Adipocyte (in vitro differentiated cells): ENCODE results near the gene PSMD13.
"Not testable (repeated sequence)": the region's sequence is repeated elsewhere in the genome, so short reads cannot be mapped to it uniquely, and the experiment has no call there.

ENCODE experiments used
- DNase-seq: peaks from one replicate; pipeline ENCODE4 v3.0.0-alpha.2; 2015; ENCODE audit warnings: low read depth
- H3K27me3 ChIP-seq: replicated peaks from 2 replicates; pipeline ENCODE4 v1.7.0; 2013; ENCODE audit warnings: mild to moderate bottlenecking, low read length, moderate library complexity; ENCODE audit not compliant: control insufficient read depth, insufficient read depth
- H3K36me3 ChIP-seq: 2 replicates; pipeline ENCODE4 v1.7.0; 2013; ENCODE audit warnings: low read length, mild to moderate bottlenecking, moderate library complexity; ENCODE audit not compliant: control insufficient read depth, insufficient read depth, severe bottlenecking
- H3K4me1 ChIP-seq: 2 replicates; pipeline ENCODE4 v1.7.0; 2013; ENCODE audit warnings: mild to moderate bottlenecking, low read length, moderate library complexity; ENCODE audit not compliant: control insufficient read depth, insufficient read depth
- H3K4me3 ChIP-seq: 2 replicates; pipeline ENCODE4 v1.7.0; 2013; ENCODE audit warnings: mild to moderate bottlenecking, low read length, moderate library complexity
- H3K9ac ChIP-seq: 2 replicates; pipeline ENCODE4 v1.7.0; 2013; ENCODE audit warnings: mild to moderate bottlenecking, low read length, moderate library complexity
- H3K9me3 ChIP-seq: 2 replicates; pipeline ENCODE4 v1.7.0; 2013; ENCODE audit warnings: mild to moderate bottlenecking, low read length, moderate library complexity; ENCODE audit not compliant: control insufficient read depth

PSMD13 gene

GRCh38 chr11:253886-254270 is 17.1 kb downstream of the PSMD13 start:
- Histone ChIP-seq H3K4me1 (peaks cover 5% of the 10 kb centered on the region), H3K9ac (no peak overlapping the region), H3K9me3 (no peaks in the 10 kb centered on the region), H3K4me3 (no peak overlapping the region), H3K36me3 (peaks cover 45% of the 10 kb centered on the region), H3K27me3 (peaks cover 12% of the 10 kb centered on the region)
- DNase-seq: no peak

- H3K9ac ChIP-seq: no peak overlapping the region
- H3K4me1 ChIP-seq: peaks cover 5% of the 10 kb centered on the region
- peak; percentile 83 for DNase-seq
- peaks cover 24% of the 10 kb centered on the region for H3K27me3 ChIP-seq
- no peaks in the 10 kb centered on the region for H3K9me3 ChIP-seq
- H3K36me3 ChIP-seq: peaks cover 34% of the 10 kb centered on the region
- H3K4me3 ChIP-seq: no peak overlapping the region
Observed at GRCh38 chr11:255176-255575, 18.4 kb downstream of the PSMD13 start.

- Histone ChIP-seq H3K4me1 (peaks cover 5% of the 10 kb centered on the region), H3K36me3 (peaks cover 28% of the 10 kb centered on the region), H3K4me3 (no peak overlapping the region), H3K9ac (no peak overlapping the region), H3K27me3 (peaks cover 28% of the 10 kb centered on the region), H3K9me3 (no peaks in the 10 kb centered on the region)
- DNase-seq: no peak
Observed at GRCh38 chr11:255816-256215, 19.0 kb downstream of the PSMD13 start.

- H3K4me3 ChIP-seq: no peak overlapping the region
- no peak for DNase-seq
- H3K9ac ChIP-seq: no peak overlapping the region
- H3K27me3 ChIP-seq: peaks cover 28% of the 10 kb centered on the region
- no peaks in the 10 kb centered on the region for H3K9me3 ChIP-seq
- H3K36me3 ChIP-seq: peaks cover 15% of the 10 kb centered on the region
- peaks cover 5% of the 10 kb centered on the region for H3K4me1 ChIP-seq
Observed at GRCh38 chr11:256952-257737, 20.4 kb downstream of the PSMD13 start.

- DNase-seq: no peak
- Histone ChIP-seq H3K4me3 (no peak overlapping the region), H3K9me3 (no peaks in the 10 kb centered on the region), H3K36me3 (peaks cover 7% of the 10 kb centered on the region), H3K27me3 (peaks cover 28% of the 10 kb centered on the region), H3K4me1 (peaks cover 5% of the 10 kb centered on the region), H3K9ac (no peak overlapping the region)
Observed at GRCh38 chr11:257766-258493, 21.2 kb downstream of the PSMD13 start.

GRCh38 chr11:259413-259812 is 22.6 kb downstream of the PSMD13 start:
- no peak for DNase-seq

GRCh38 chr11:261624-262023 is 24.8 kb downstream of the PSMD13 start:
- Histone ChIP-seq H3K9me3 (no peaks in the 10 kb centered on the region), H3K9ac (no peak overlapping the region), H3K27me3 (peaks cover 28% of the 10 kb centered on the region), H3K36me3 (no peaks in the 10 kb centered on the region), H3K4me1 (no peaks in the 10 kb centered on the region), H3K4me3 (no peak overlapping the region)
- no peak for DNase-seq

More at GRCh38 chr11:259413-259812, 22.6 kb downstream of the PSMD13 start:
- H3K9me3 ChIP-seq: no peaks in the 10 kb centered on the region
- peaks cover 5% of the 10 kb centered on the region for H3K4me1 ChIP-seq
- H3K9ac ChIP-seq: no peak overlapping the region
- H3K4me3 ChIP-seq: no peak overlapping the region
- peaks cover 28% of the 10 kb centered on the region for H3K27me3 ChIP-seq
- no peaks in the 10 kb centered on the region for H3K36me3 ChIP-seq

GRCh38 chr11:266676-267439 is 30.1 kb downstream of the PSMD13 start:
- Histone ChIP-seq H3K27me3 (peaks cover 17% of the 10 kb centered on the region), H3K4me3 (no peak overlapping the region), H3K4me1 (peaks cover 8% of the 10 kb centered on the region), H3K9ac (no peak overlapping the region), H3K9me3 (no peaks in the 10 kb centered on the region), H3K36me3 (no peaks in the 10 kb centered on the region)
- no peak for DNase-seq

GRCh38 chr11:267491-267994 is 30.8 kb downstream of the PSMD13 start:
- no peaks in the 10 kb centered on the region for H3K9me3 ChIP-seq
- H3K27me3 ChIP-seq: peaks cover 24% of the 10 kb centered on the region
- H3K4me3 ChIP-seq: no peak overlapping the region
- DNase-seq: no peak
- no peaks in the 10 kb centered on the region for H3K36me3 ChIP-seq
- peaks cover 8% of the 10 kb centered on the region for H3K4me1 ChIP-seq
- no peak overlapping the region for H3K9ac ChIP-seq

- peak; percentile 62 for DNase-seq
- not testable (repeated sequence) for H3K9me3 ChIP-seq, H3K36me3 ChIP-seq, H3K4me1 ChIP-seq
- Histone ChIP-seq H3K4me3 (peak overlapping the region; percentile 43), H3K27me3 (peaks cover 32% of the 10 kb centered on the region), H3K9ac (peak overlapping the region; percentile 17)
Observed at GRCh38 chr11:268716-269145, 32.0 kb downstream of the PSMD13 start.
